HL-60 (cell line): ENCODE results near the gene CERS6.

Experiments
- CTCF ChIP-seq: IDR thresholded peaks from one replicate; pipeline ENCODE4 v1.5.1; 2011; ENCODE audit warnings: low read length, control low read depth, inconsistent platforms; ENCODE audit not compliant: insufficient read depth
- POLR2AphosphoS5 ChIP-seq: IDR thresholded peaks from 2 replicates; pipeline ENCODE4 v1.6.1; 2012; ENCODE audit warnings: low read depth
- REST ChIP-seq: IDR thresholded peaks from 2 replicates; pipeline ENCODE4 v1.6.1; 2012; ENCODE audit warnings: low read depth; ENCODE audit not compliant: insufficient replicate concordance

GRCh38 chr2:168797286-168797655 is 341.2 kb downstream of the CERS6 start:
- no peak for TF ChIP-seq CTCF
- no peak for TF ChIP-seq REST
- no peak for TF ChIP-seq POLR2AphosphoS5
